ENCODE data around the gene SUGP1. TPM values are rescaled to one million over a fixed set of nuclear protein-coding genes. Genes with fewer than 3 reads are reported as not detected.

Gene SUGP1
- total and polyA plus RNA-seq, 2 of the 4 experiments (the other 2 are of a cell fraction): 33.2 to 35.8 TPM

DNA sequence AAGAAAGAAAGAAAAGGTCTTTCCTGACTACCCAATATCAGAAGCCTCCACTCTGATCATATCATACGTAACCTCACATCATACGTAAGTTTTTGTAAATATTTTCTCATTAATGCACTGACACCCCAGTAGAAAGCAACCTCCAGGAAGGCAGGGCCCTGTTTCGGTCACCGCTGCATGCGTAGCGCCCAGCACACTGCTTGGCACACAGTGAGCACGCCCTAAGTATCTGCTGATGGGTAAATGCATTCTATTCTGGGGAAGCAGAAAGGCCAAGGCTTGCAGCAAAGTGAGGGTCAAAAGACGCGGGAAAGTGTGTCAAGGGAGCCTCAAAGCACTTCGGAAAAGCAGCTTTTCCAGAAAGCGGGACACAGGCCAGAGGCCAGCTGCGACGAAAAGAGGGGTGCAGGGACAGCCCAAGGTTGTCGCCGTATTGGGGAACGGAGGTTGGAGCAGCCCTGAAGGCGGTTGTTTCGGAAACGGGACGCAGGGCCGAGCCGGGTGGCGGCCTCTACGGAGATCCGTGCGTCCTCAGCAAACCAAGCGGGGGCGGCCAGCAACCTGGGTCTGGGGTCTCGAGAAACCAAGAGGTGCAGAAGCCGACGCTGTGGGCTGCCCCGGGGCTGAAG is 463 bp downstream of the SUGP1 start:
- POLR2A ChIA-PET (ENCODE audit: unreplicated experiment): no interaction called here
- Histone ChIP-seq H3K9me3 (ENCODE audit: control insufficient read depth, insufficient read depth, low read length) (no peaks in the 10 kb centered on the region), H3K14ac (replicated peaks; ENCODE audit: low read depth, low read length) (peak overlapping the region; percentile 24), H4K5ac (ENCODE audit: low read depth, low read length) (peak overlapping the region; percentile 78), H3K9ac (ENCODE audit: low read depth, low read length) (peak overlapping the region; percentile 80), H3K27ac (ENCODE audit: insufficient read depth, low read length) (peak overlapping the region; percentile 96), H4K8ac (ENCODE audit: low read depth in 2 of 2, low read length in 2 of 2) (peak overlapping the region; percentile 85 to 100), H3K18ac (ENCODE audit: low read depth, low read length) (no peak overlapping the region), H2BK20ac (ENCODE audit: low read depth, low read length) (no peak overlapping the region), H4K20me1 (ENCODE audit: insufficient read depth, low read length) (peaks cover 11% of the 10 kb centered on the region; the same call in 1 of the 2 replicates), H2AK9ac (replicated peaks; ENCODE audit: low read depth, low read length, poor library complexity) (peak overlapping the region; percentile 93), H2BK5ac (ENCODE audit: low read depth, low read length, poor library complexity, severe bottlenecking) (peak overlapping the region; percentile 98), H3K23ac (ENCODE audit: low read depth, low read length) (peak overlapping the region; percentile 13), H2AFZ (replicated peaks; ENCODE audit: low read length, poor library complexity) (peak overlapping the region; percentile 94), H3K36me3 (ENCODE audit: control insufficient read depth, insufficient read depth, low read length) (peaks cover 27% of the 10 kb centered on the region), H3K4me2 (ENCODE audit: low read depth, low read length) (peak overlapping the region; percentile 99), H3K56ac (ENCODE audit: extremely low read depth, insufficient read depth, low read length) (no peak overlapping the region), H3K9me1 (ENCODE audit: insufficient read depth, low read length) (peaks cover 5% of the 10 kb centered on the region; the same call in 1 of the 2 replicates), H3K27me3 (ENCODE audit: control insufficient read depth, insufficient read depth, low read length) (no peaks in the 10 kb centered on the region), H3K79me1 (ENCODE audit: low read depth in 1 of 2, low read length in 2 of 2) (peaks cover 27 to 77% of the 10 kb centered on the region in 2 experiments), H4K91ac (ENCODE audit: insufficient read depth, low read depth, low read length) (peak overlapping the region; percentile 57), H2AK5ac (ENCODE audit: low read depth, low read length) (peak overlapping the region; percentile 91), H2BK120ac (ENCODE audit: low read depth, low read length) (no peak overlapping the region), H3K4me1 (ENCODE audit: control insufficient read depth, insufficient read depth, low read length) (peaks cover 5% of the 10 kb centered on the region), H3K4ac (ENCODE audit: low read depth, low read length) (peak overlapping the region; percentile 70), H2BK15ac (ENCODE audit: low read depth, low read length) (no peak overlapping the region), H3K4me3 (ENCODE audit: insufficient read depth, low read depth, low read length) (peak overlapping the region; percentile 78)
- dilution Hi-C loops (cut with HindIII; ENCODE audit: low sequenced_read_pairs, unreplicated experiment) (no loop called here), intact Hi-C loops (cut with micrococcal nuclease) (loop anchor here (2.0 to 10.0 kb wide), 2 partner anchors 127 to 175 kb away; partner anchors contain the start of genes BORCS8 and RFXANK), in situ Hi-C loops (cut with MboI; ENCODE audit: low sequenced_read_pairs) (no loop called here)
- 3% methylated on average over 29 of the region's 32 CpGs; no CpG with 5 or more reads in 1 of the 2 experiments for WGBS, 2 experiments (ENCODE audit: extremely low coverage in 2 of 2, insufficient read length in 1 of 2)
- DNase-seq (no peak), ATAC-seq (ENCODE audit: low read depth) (peak; percentile 9)
- TSS peak; percentile 64 for BruUV-seq (replicated peaks)
- CTCF ChIA-PET: no interaction called here
- no peak for TF ChIP-seq RFX5 (IDR thresholded peaks at IDR 0.05; ENCODE audit: low read depth, low read length)

Measured in IMR-90 (cell line).